ENCODE results near the gene ORC2. TPM values are rescaled to one million over a fixed set of nuclear protein-coding genes. Genes with fewer than 3 reads are reported as not detected.

Gene ORC2
- total and polyA plus RNA-seq, 10 of the 15 experiments (the other 5 are each of a cell fraction or from before 2014, with no cell fraction given), result 6.1 to 36.9 (median 17.6) TPM

GRCh38 chr2:200963124-200963917, at the start of gene ORC2 (continued):
- TF ChIP-seq SREBF2 (IDR thresholded peaks at IDR 0.05; ENCODE audit: low read length) (no peak), NFXL1 (IDR thresholded peaks at IDR 0.05; ENCODE audit: borderline replicate concordance) (no peak), NR2C1 (IDR thresholded peaks at IDR 0.05) (peak; percentile 55), NR2C2 (IDR thresholded peaks at IDR 0.05; ENCODE audit: borderline replicate concordance, control insufficient read depth, insufficient read length, low read depth) (no peak), BMI1 (IDR thresholded peaks at IDR 0.05; ENCODE audit: borderline replicate concordance) (no peak), ZNF592 (IDR thresholded peaks at IDR 0.05) (no peak), CREM (IDR thresholded peaks at IDR 0.05; ENCODE audit: low read depth) (peak; percentile 73), SMARCA5 (IDR thresholded peaks at IDR 0.05) (peak; percentile 98), TAF1 (IDR thresholded peaks at IDR 0.05; ENCODE audit: borderline replicate concordance, low read depth, low read length) (peak; percentile 18; the same call in 1 of the 2 replicates), FOS (IDR thresholded peaks at IDR 0.05; ENCODE audit: borderline replicate concordance, extremely low read depth, insufficient read length) (peak; percentile 70), NFYB (IDR thresholded peaks at IDR 0.05; ENCODE audit: insufficient read depth, low read depth, low read length) (peak; percentile 93), TCF7 (IDR thresholded peaks at IDR 0.05; ENCODE audit: borderline replicate concordance) (no peak), IRF3 (IDR thresholded peaks at IDR 0.05) (peak; percentile 90), ZZZ3 (IDR thresholded peaks at IDR 0.05; ENCODE audit: control insufficient read depth, insufficient read length, low read depth) (no peak), POLR2AphosphoS5 (IDR thresholded peaks at IDR 0.05; ENCODE audit: low read length) (peak; percentile 86), TCF12 (IDR thresholded peaks at IDR 0.05; ENCODE audit: low read depth, low read length) (peak; percentile 33; the same call in 1 of the 2 replicates), EGR1 (IDR thresholded peaks at IDR 0.05; ENCODE audit: borderline replicate concordance in 1 of 2, low read depth in 2 of 2, low read length in 2 of 2) (0 out of 3 replicates have a peak, but pooled peaks of 1 of the 2 experiments have one; percentile 10), ESRRA (IDR thresholded peaks at IDR 0.05; ENCODE audit: low read length) (no peak), ZBTB4 (CRISPR knock-in tag; IDR thresholded peaks at IDR 0.05) (no peak)
- TF ChIP-seq, protein P1, sequence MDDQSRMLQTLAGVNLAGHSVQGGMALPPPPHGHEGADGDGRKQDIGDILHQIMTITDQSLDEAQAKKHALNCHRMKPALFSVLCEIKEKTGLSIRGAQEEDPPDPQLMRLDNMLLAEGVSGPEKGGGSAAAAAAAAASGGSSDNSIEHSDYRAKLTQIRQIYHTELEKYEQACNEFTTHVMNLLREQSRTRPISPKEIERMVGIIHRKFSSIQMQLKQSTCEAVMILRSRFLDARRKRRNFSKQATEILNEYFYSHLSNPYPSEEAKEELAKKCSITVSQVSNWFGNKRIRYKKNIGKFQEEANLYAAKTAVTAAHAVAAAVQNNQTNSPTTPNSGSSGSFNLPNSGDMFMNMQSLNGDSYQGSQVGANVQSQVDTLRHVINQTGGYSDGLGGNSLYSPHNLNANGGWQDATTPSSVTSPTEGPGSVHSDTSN (IDR thresholded peaks at IDR 0.05; ENCODE audit: insufficient replicate concordance, low read depth, low read length), result peak; percentile 100

All from GM12878 (cell line).